Sigmoid colon (tissue), 7 donors: ENCODE data around the gene TSACC. TPM values are rescaled to one million over a fixed set of nuclear protein-coding genes. Genes with fewer than 3 reads are reported as not detected.

Source experiments
- DNase-seq: peaks from one replicate; pipeline ENCODE4 v3.0.0-alpha.2; 2019
- H3K27ac ChIP-seq, 4 donors: fragments of 200-600 bp; sonication (generic); one replicate each; pipeline ENCODE4 v1.5.1; 2016 to 2019; ENCODE audit warnings: mild to moderate bottlenecking in 1 of 4
- H3K27me3 ChIP-seq, 3 donors: fragments of 200-600 bp; sonication (generic); one replicate each; pipeline ENCODE4 v1.5.1; 2019; ENCODE audit warnings: mild to moderate bottlenecking in 1 of 3
- H3K36me3 ChIP-seq, 4 donors: fragments of 200-600 bp; sonication (generic); one replicate each; pipeline ENCODE4 v1.5.1; 2016 to 2019
- H3K4me1 ChIP-seq, 4 donors: fragments of 200-600 bp; sonication (generic); one replicate each; pipeline ENCODE4 v1.5.1; 2017 to 2019
- H3K4me3 ChIP-seq, 4 donors: fragments of 200-600 bp; sonication (generic); one replicate each; pipeline ENCODE4 v1.5.1; 2017 to 2019; ENCODE audit warnings: mild to moderate bottlenecking in 2 of 4, moderate library complexity in 1 of 4
- H3K9me3 ChIP-seq, 4 donors: fragments of 200-600 bp in 3 of 4; sonication (generic) in 3 of 4; one replicate each; pipeline versions ENCODE4 v1.5.1 to v1.6.1; 2013 to 2019
- CTCF ChIP-seq, 4 experiments: fragments of 450-650 bp in 3 of 4; fragments of 200-600 bp in 1 of 4; IDR thresholded peaks; one replicate each; pipeline ENCODE4 v1.5.1; 2016 to 2019; ENCODE audit warnings: antibody characterized with exemption in 4 of 4, mild to moderate bottlenecking in 3 of 4, moderate library complexity in 2 of 4
- EP300 ChIP-seq, 4 donors: sonication (generic); formaldehyde crosslinking; IDR thresholded peaks; one replicate each; pipeline ENCODE4 v1.6.1; 2017; ENCODE audit warnings: antibody characterized with exemption in 4 of 4
- POLR2A ChIP-seq, 2 donors: fragments of 450-650 bp; IDR thresholded peaks; one replicate each; pipeline ENCODE4 v1.6.1; 2016; ENCODE audit warnings: antibody characterized with exemption in 2 of 2, mild to moderate bottlenecking in 2 of 2, moderate library complexity in 2 of 2
- POLR2AphosphoS5 ChIP-seq, 4 donors: sonication (generic); formaldehyde crosslinking; IDR thresholded peaks; one replicate each; pipeline ENCODE4 v1.6.1; 2017; ENCODE audit warnings: antibody characterized with exemption in 4 of 4
- WGBS, 2 donors: extraction: QIAGEN DNeasy Blood & Tissue Kit; methylation state at CpG; one replicate each; pipeline ENCODE4 v1.1.7; 2013; 5-methylcytosine and 5-hydroxymethylcytosine counted together
- intact Hi-C: fragments of 100-400 bp; cut with DNase I; formaldehyde crosslinking; loops from one replicate; pipeline ENCODE4 v1.15.1; 2023
- polyA plus RNA-seq, 3 donors: library from polyadenylated mRNA; stranded (reverse); fragments of 200-250 nt; gene quantifications; one replicate each; pipeline ENCODE4 v1.2.3, GENCODE V29; 2013
- total RNA-seq, 4 donors: library from RNA; depleted of rRNA; stranded (reverse); fragments of >200 nt; gene quantifications; one replicate each; pipeline ENCODE4 v1.1.0, GENCODE V29; 2016
- donor health status: healthy with polysubstance abuse.
- donor health status: Bipolar disorder and iron deficiency.
- donor health status: healthy.

The TSACC gene
- total and polyA plus RNA-seq, 7 donors = 0.48 to 1.1 TPM; not detected in 5

- no peak overlapping the region for H3K27ac ChIP-seq
- TF ChIP-seq POLR2A (IDR thresholded peaks at IDR 0.05) (no peak), EP300 (IDR thresholded peaks at IDR 0.05) (no peak), CTCF (IDR thresholded peaks at IDR 0.05) (no peak), POLR2AphosphoS5 (IDR thresholded peaks at IDR 0.05) (no peak)
- no peaks in the 10 kb centered on the region for H3K27me3 ChIP-seq
- no peaks in the 10 kb centered on the region for H3K36me3 ChIP-seq
- intact Hi-C loops = loop anchor here (10.0 kb wide), 1 partner anchor 155 kb away; no protein-coding TSS in a partner anchor
- WGBS, 2 donors = 14 to 48% methylated on average over 3 of the region's 3 CpGs
- no peaks in the 10 kb centered on the region for H3K4me1 ChIP-seq
- no peaks in the 10 kb centered on the region for H3K9me3 ChIP-seq
- DNase-seq = no peak
- no peak overlapping the region for H3K4me3 ChIP-seq
Observed at GRCh38 chr1:156379420-156380165, 41.3 kb downstream of the TSACC start.

- WGBS, 2 donors = 63 to 76% methylated on average over 7 of the region's 7 CpGs
- Histone ChIP-seq H3K27me3 (peaks cover 0 to 4% (median 4%) of the 10 kb centered on the region in 3 donors), H3K4me1 (no peaks in the 10 kb centered on the region), H3K27ac (no peak overlapping the region), H3K4me3 (no peak overlapping the region), H3K36me3 (no peaks in the 10 kb centered on the region), H3K9me3 (no peaks in the 10 kb centered on the region)
- TF ChIP-seq POLR2A (IDR thresholded peaks at IDR 0.05) = no peak
- TF ChIP-seq CTCF (IDR thresholded peaks at IDR 0.05) = no peak
- TF ChIP-seq EP300 (IDR thresholded peaks at IDR 0.05) = no peak
- no peak for TF ChIP-seq POLR2AphosphoS5 (IDR thresholded peaks at IDR 0.05)
- DNase-seq = no peak
- intact Hi-C loops = loop anchor here (10.0 kb wide), 1 partner anchor 152 kb away; no protein-coding TSS in a partner anchor
Observed at GRCh38 chr1:156382561-156382960, 44.2 kb downstream of the TSACC start.

- peak; percentile 28 to 79 (median 59) for TF ChIP-seq CTCF (IDR thresholded peaks at IDR 0.05)
- TF ChIP-seq EP300 (IDR thresholded peaks at IDR 0.05) = no peak
- Histone ChIP-seq H3K4me3 (no peak overlapping the region), H3K4me1 (peaks cover 0 to 3% (median 1%) of the 10 kb centered on the region in 4 donors), H3K36me3 (no peaks in the 10 kb centered on the region), H3K27me3 (peaks cover 2 to 9% (median 4%) of the 10 kb centered on the region in 3 donors), H3K9me3 (no peaks in the 10 kb centered on the region), H3K27ac (no peak overlapping the region)
- 40 to 50% methylated on average over 9 of the region's 9 CpGs for WGBS, 2 donors
- intact Hi-C loops = loop anchor here (10.0 kb wide), 1 partner anchor 152 kb away; no protein-coding TSS in a partner anchor
- no peak for DNase-seq
Observed at GRCh38 chr1:156383023-156383422, 44.7 kb downstream of the TSACC start.

- Histone ChIP-seq H3K36me3 (no peaks in the 10 kb centered on the region), H3K4me1 (peaks cover 0 to 11% (median 8%) of the 10 kb centered on the region in 4 donors), H3K27me3 (peaks cover 11 to 19% (median 13%) of the 10 kb centered on the region in 3 donors), H3K4me3 (no peak overlapping the region), H3K27ac (no peak overlapping the region), H3K9me3 (no peaks in the 10 kb centered on the region)
- DNase-seq = no peak
- TF ChIP-seq POLR2AphosphoS5 (IDR thresholded peaks at IDR 0.05) (no peak), POLR2A (IDR thresholded peaks at IDR 0.05) (no peak), CTCF (IDR thresholded peaks at IDR 0.05) (no peak), EP300 (IDR thresholded peaks at IDR 0.05) (no peak)
- intact Hi-C loops = loop anchor here (10.0 kb wide), 1 partner anchor 151 kb away; no protein-coding TSS in a partner anchor
- WGBS, 2 donors = 57 to 73% methylated on average over 3 of the region's 3 CpGs
Observed at GRCh38 chr1:156384007-156384406, 45.7 kb downstream of the TSACC start.
